ENCODE data around the gene DHRS3.

DNA sequence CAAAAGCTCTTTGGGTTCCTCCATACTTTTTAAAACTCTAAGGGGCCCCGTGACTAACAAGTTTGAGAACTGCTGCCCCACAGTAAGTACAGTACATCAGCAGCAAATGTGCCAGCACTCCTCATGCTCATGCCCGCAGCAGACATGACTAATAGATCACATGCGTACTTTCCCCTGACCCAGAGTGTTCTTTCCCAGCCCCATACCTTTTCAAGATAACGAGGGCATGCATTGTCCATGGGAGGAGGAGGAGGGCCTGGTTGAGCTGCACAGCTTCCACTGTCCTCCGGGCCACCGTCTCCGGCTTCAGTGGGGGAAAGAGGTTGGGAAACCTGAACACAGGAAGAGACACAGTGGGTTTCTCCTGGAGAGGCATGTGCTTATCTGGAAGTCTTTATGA, 45.5 kb downstream of the DHRS3 start:
- TF ChIP-seq EZH2 (IDR thresholded peaks at IDR 0.05; ENCODE audit: borderline replicate concordance, insufficient read depth, low read depth, low read length, poor library complexity, severe bottlenecking): no peak
- TF ChIP-seq, protein P1, sequence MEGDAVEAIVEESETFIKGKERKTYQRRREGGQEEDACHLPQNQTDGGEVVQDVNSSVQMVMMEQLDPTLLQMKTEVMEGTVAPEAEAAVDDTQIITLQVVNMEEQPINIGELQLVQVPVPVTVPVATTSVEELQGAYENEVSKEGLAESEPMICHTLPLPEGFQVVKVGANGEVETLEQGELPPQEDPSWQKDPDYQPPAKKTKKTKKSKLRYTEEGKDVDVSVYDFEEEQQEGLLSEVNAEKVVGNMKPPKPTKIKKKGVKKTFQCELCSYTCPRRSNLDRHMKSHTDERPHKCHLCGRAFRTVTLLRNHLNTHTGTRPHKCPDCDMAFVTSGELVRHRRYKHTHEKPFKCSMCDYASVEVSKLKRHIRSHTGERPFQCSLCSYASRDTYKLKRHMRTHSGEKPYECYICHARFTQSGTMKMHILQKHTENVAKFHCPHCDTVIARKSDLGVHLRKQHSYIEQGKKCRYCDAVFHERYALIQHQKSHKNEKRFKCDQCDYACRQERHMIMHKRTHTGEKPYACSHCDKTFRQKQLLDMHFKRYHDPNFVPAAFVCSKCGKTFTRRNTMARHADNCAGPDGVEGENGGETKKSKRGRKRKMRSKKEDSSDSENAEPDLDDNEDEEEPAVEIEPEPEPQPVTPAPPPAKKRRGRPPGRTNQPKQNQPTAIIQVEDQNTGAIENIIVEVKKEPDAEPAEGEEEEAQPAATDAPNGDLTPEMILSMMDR (IDR thresholded peaks at IDR 0.05): no peak

Data from B cell (primary cell).